A549 (cell line): Measurements from ENCODE around the gene NUP58.

ENCODE experiments used
- CTCF ChIP-seq: fragments of >200 bp; sonication (Bioruptor Twin); formaldehyde crosslinking; IDR thresholded peaks from 3 replicates; pipeline ENCODE4 v1.5.1; 2016
- EHMT2 ChIP-seq: fragments of 200-600 bp; sonication (generic); IDR thresholded peaks from 2 replicates; pipeline ENCODE4 v1.6.1; 2016; ENCODE audit warnings: antibody characterized with exemption, low read depth, mild to moderate bottlenecking, moderate library complexity
- FOSL2 ChIP-seq, 2 experiments: fragments of 450-650 bp in 1 of 2; fragments of >200 bp in 1 of 2; sonication (Bioruptor Twin) in 1 of 2; formaldehyde crosslinking; IDR thresholded peaks; 2 replicates each; pipeline versions ENCODE4 v1.5.0 to v1.6.1; 2016 to 2020; ENCODE audit warnings: mild to moderate bottlenecking in 1 of 2, moderate library complexity in 1 of 2
- HOXB5 ChIP-seq: fragments of 250-450 bp; sonication (Bioruptor Pico); IDR thresholded peaks from 2 replicates; pipeline ENCODE4 v1.5.0; 2020; ENCODE audit warnings: mild to moderate bottlenecking, moderate library complexity
- MAZ ChIP-seq: fragments of 150-350 bp; IDR thresholded peaks from 2 replicates; pipeline ENCODE4 v1.6.1; 2014; ENCODE audit warnings: antibody characterized with exemption, low read depth, low read length, borderline replicate concordance
- POLR2A ChIP-seq: IDR thresholded peaks from 2 replicates; pipeline ENCODE4 v1.6.1; 2012; ENCODE audit warnings: mild to moderate bottlenecking, low read length
- POLR2AphosphoS2 ChIP-seq: conservative IDR thresholded peaks from 2 replicates; pipeline ENCODE4 v1.6.1; 2012; ENCODE audit warnings: low read length, improper control_type of control experiment, inconsistent platforms
- SREBF2 ChIP-seq: fragments of 450-650 bp; IDR thresholded peaks from 2 replicates; pipeline ENCODE4 v1.6.1; 2014; ENCODE audit warnings: mild to moderate bottlenecking, moderate library complexity

GRCh38 chr13:25262261-25262660 is 39.2 kb upstream of the NUP58 start:
- TF ChIP-seq POLR2A, result no peak
- TF ChIP-seq CTCF, result no peak
- no peak for TF ChIP-seq FOSL2 (IDR thresholded peaks at IDR 0.05)
- no peak for TF ChIP-seq FOSL2 (CRISPR knock-in tag; IDR thresholded peaks at IDR 0.05)
- no peak for TF ChIP-seq HOXB5
- no peak for TF ChIP-seq EHMT2
- TF ChIP-seq POLR2AphosphoS2, result no peak
- TF ChIP-seq MAZ, result no peak
- no peak for TF ChIP-seq SREBF2
